ENCODE data around the gene PLA1A. TPM values are rescaled to one million over a fixed set of nuclear protein-coding genes. Genes with fewer than 3 reads are reported as not detected.
"Not testable (repeated sequence)": the region's sequence is repeated elsewhere in the genome, so short reads cannot be mapped to it uniquely, and the experiment has no call there.

PLA1A gene
- polyA plus RNA-seq, 1 of the 3 experiments (the other 2 are of a cell fraction) = not detected

GRCh38 chr3:119677641-119677934, 79.9 kb downstream of the PLA1A start (continued):
- TF ChIP-seq FOSL2 (IDR thresholded peaks at IDR 0.05; ENCODE audit: borderline replicate concordance, low read depth) (no peak), ELF1 (IDR thresholded peaks at IDR 0.05) (no peak), NRF1 (IDR thresholded peaks at IDR 0.05; ENCODE audit: low read depth, low read length) (no peak)

GRCh38 chr3:119678209-119678608, 80.5 kb downstream of the PLA1A start:
- not testable (repeated sequence) for H3K27me3 ChIP-seq (ENCODE audit: insufficient read depth); H3K36me3 ChIP-seq (replicated peaks in 1 of 2; ENCODE audit: control insufficient read depth in 1 of 2, insufficient read depth in 2 of 2, low read length in 1 of 2); H3K9me2 ChIP-seq; H3K27ac ChIP-seq (ENCODE audit: low read depth in 2 of 2, low read length in 1 of 2); H3F3A ChIP-seq (replicated peaks; ENCODE audit: insufficient read depth); H3K9ac ChIP-seq; H2AFZ ChIP-seq (ENCODE audit: low read depth); H3K4me2 ChIP-seq; H4K20me1 ChIP-seq (ENCODE audit: insufficient read depth); H3K4me3 ChIP-seq (ENCODE audit: low read depth in 2 of 2, low read length in 1 of 2); H3K9me3 ChIP-seq; DNase-seq; H3K79me2 ChIP-seq (ENCODE audit: insufficient read depth)
- POLR2A ChIA-PET = interaction anchor here (1.7 kb wide), 1 partner anchor 178 kb away, joined by 4 read pairs; no protein-coding TSS in a partner anchor
- CTCF ChIA-PET = interaction anchor here (0.7 to 1.6 kb wide), 3 partner anchors 14 to 533 kb away, joined by 3 read pairs; partner anchors contain the start of gene TEX55
- 98% methylated on average over 10 of the region's 10 CpGs for WGBS (ENCODE audit: low lambda C conversion rate)
- peaks cover 0 to 27% of the 10 kb centered on the region in 2 experiments; a peak in 2 of 4 replicates for H3K4me1 ChIP-seq (ENCODE audit: control insufficient read depth in 1 of 2, insufficient read depth in 2 of 2, low read depth in 1 of 2, low read length in 1 of 2)

Other genes with a start within 250 kb of the PLA1A start
- 13.2 and 19.0 TPM in 2 replicates for gene TMEM39A, start 134.3 kb upstream of the PLA1A start, polyA plus RNA-seq (2012; rRNA removed)
- 12.1 and 21.0 TPM in 2 replicates for gene POGLUT1, start 128.9 kb upstream of the PLA1A start, polyA plus RNA-seq (2012; rRNA removed)
- 128 and 153 TPM in 2 replicates for gene TIMMDC1, start 99.3 kb upstream of the PLA1A start, polyA plus RNA-seq (2012; rRNA removed)
- gene CD80, start 38.3 kb upstream of the PLA1A start, polyA plus RNA-seq (2012; rRNA removed) = not detected in 2 replicates
- 0.08 TPM in 1 of 2 replicates, not detected in the other for gene ADPRH, start 18.4 kb upstream of the PLA1A start, polyA plus RNA-seq (2012; rRNA removed)
- 19.9 and 38.8 TPM in 2 replicates for gene POPDC2, start 62.7 kb downstream of the PLA1A start, polyA plus RNA-seq (2012; rRNA removed)
- 15.1 and 21.5 TPM in 2 replicates for gene COX17, start 79.5 kb downstream of the PLA1A start, polyA plus RNA-seq (2012; rRNA removed)
- gene CFAP91, start 105.1 kb downstream of the PLA1A start, polyA plus RNA-seq (2012; rRNA removed) = 3.7 and 6.3 TPM in 2 replicates
- gene NR1I2, start 184.2 kb downstream of the PLA1A start, polyA plus RNA-seq (2012; rRNA removed) = 0.03 TPM in 1 of 2 replicates, not detected in the other